ENCODE data around the gene ACAD9. TPM values are rescaled to one million over a fixed set of nuclear protein-coding genes. Genes with fewer than 3 reads are reported as not detected.
A peak's percentile ranks its signal among the peaks of the same experiment; 100 is the strongest.

Gene ACAD9
- total and polyA plus RNA-seq, 10 of the 15 experiments (the other 5 are each of a cell fraction or from before 2014, with no cell fraction given) = 12.7 to 63.1 (median 43.7) TPM

- WGBS (ENCODE audit: insufficient coverage, insufficient replicate concordance, low lambda C conversion rate, missing lambda C conversion rate) = 40% methylated on average over 15 of the region's 15 CpGs
- H3K36me3 ChIP-seq (ENCODE audit: control insufficient read depth in 2 of 2, insufficient read depth in 2 of 2, low read length in 1 of 2) = no peaks in the 10 kb centered on the region
- ChIA-PET POLR2A (no interaction called here), RAD21 (ENCODE audit: unreplicated experiment) (no interaction called here), SMC1A (ENCODE audit: uncharacterized antibody, unreplicated experiment) (interaction anchor here (1.1 kb wide), 1 partner anchor 21 kb away, joined by 3 read pairs; no protein-coding TSS in a partner anchor), CTCF (interaction anchor here (0.6 to 1.6 kb wide), 2 partner anchors 20 to 38 kb away, joined by 3 to 7 read pairs; no protein-coding TSS in a partner anchor)
- DNase-seq (ENCODE audit: low read depth, low spot score) = no peak
- H3K27me3 ChIP-seq (replicated peaks in 1 of 2; ENCODE audit: control insufficient read depth in 2 of 2, insufficient read depth in 2 of 2, low read length in 1 of 2) = no peaks in the 10 kb centered on the region; a peak in 1 of 4 replicates
- intact Hi-C loops (cut with micrococcal nuclease; ENCODE audit: unreplicated experiment) = no loop called here
- TF ChIP-seq, protein P1, sequence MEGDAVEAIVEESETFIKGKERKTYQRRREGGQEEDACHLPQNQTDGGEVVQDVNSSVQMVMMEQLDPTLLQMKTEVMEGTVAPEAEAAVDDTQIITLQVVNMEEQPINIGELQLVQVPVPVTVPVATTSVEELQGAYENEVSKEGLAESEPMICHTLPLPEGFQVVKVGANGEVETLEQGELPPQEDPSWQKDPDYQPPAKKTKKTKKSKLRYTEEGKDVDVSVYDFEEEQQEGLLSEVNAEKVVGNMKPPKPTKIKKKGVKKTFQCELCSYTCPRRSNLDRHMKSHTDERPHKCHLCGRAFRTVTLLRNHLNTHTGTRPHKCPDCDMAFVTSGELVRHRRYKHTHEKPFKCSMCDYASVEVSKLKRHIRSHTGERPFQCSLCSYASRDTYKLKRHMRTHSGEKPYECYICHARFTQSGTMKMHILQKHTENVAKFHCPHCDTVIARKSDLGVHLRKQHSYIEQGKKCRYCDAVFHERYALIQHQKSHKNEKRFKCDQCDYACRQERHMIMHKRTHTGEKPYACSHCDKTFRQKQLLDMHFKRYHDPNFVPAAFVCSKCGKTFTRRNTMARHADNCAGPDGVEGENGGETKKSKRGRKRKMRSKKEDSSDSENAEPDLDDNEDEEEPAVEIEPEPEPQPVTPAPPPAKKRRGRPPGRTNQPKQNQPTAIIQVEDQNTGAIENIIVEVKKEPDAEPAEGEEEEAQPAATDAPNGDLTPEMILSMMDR (IDR thresholded peaks at IDR 0.05 in 2 of 3, conservative IDR thresholded peaks at IDR 0.05 in 1 of 3; ENCODE audit: control insufficient read depth in 2 of 3, extremely low read depth in 1 of 3, insufficient read depth in 1 of 3, low read depth in 3 of 3, low read length in 3 of 3) = peak in 2 of 3 experiments; percentile 10 to 37; a peak in 3 of 6 replicates
- 0 out of 2 replicates have a peak, but pooled peaks have one; percentile 12 for TF ChIP-seq RAD21 (IDR thresholded peaks at IDR 0.05; ENCODE audit: insufficient read depth, low read depth, low read length)
- TF ChIP-seq PAX8 (IDR thresholded peaks at IDR 0.05) = no peak
- H3K27ac ChIP-seq (ENCODE audit: control insufficient read depth, insufficient read depth) = no peak overlapping the region
- ATAC-seq = no peak; the same call in 1 of the 3 replicates
- H3K4me3 ChIP-seq = no peak overlapping the region
- no peaks in the 10 kb centered on the region for H3K4me1 ChIP-seq (ENCODE audit: control insufficient read depth, insufficient read depth, low read length)
- no peaks in the 10 kb centered on the region for H4K20me1 ChIP-seq (ENCODE audit: control insufficient read depth, insufficient read depth)
- H3K4me2 ChIP-seq (ENCODE audit: control insufficient read depth, insufficient read depth) = no peak overlapping the region
- no peaks in the 10 kb centered on the region for H3K9me3 ChIP-seq (replicated peaks; ENCODE audit: control insufficient read depth, insufficient read depth, low read length)
- in situ Hi-C loops (cut with MboI) = no loop called here
- BruUV-seq (replicated peaks) = no TSS peak
- no peak for FAIRE-seq
- no peaks in the 10 kb centered on the region for H3K79me2 ChIP-seq (ENCODE audit: control insufficient read depth, insufficient read depth, low read length)
- H2AFZ ChIP-seq (ENCODE audit: control insufficient read depth, low read depth, low read length) = no peak overlapping the region
- H3K9ac ChIP-seq (ENCODE audit: control insufficient read depth, insufficient read depth, low read length) = no peak overlapping the region
Observed at GRCh38 chr3:128950223-128950938, 71.0 kb downstream of the ACAD9 start.

GRCh38 chr3:128956440-128956839, 77.0 kb downstream of the ACAD9 start:
- DNase-seq (ENCODE audit: low read depth, low spot score) (no peak), ATAC-seq (no peak), FAIRE-seq (no peak)
- Histone ChIP-seq H3K79me2 (ENCODE audit: control insufficient read depth, insufficient read depth, low read length) (no peaks in the 10 kb centered on the region), H3K36me3 (ENCODE audit: control insufficient read depth in 2 of 2, insufficient read depth in 2 of 2, low read length in 1 of 2) (no peaks in the 10 kb centered on the region), H3K4me1 (ENCODE audit: control insufficient read depth, insufficient read depth, low read length) (no peaks in the 10 kb centered on the region), H4K20me1 (ENCODE audit: control insufficient read depth, insufficient read depth) (no peaks in the 10 kb centered on the region), H2AFZ (ENCODE audit: control insufficient read depth, low read depth, low read length) (no peak overlapping the region), H3K27ac (ENCODE audit: control insufficient read depth, insufficient read depth) (no peak overlapping the region), H3K4me3 (no peak overlapping the region), H3K9me3 (replicated peaks; ENCODE audit: control insufficient read depth, insufficient read depth, low read length) (no peaks in the 10 kb centered on the region), H3K9ac (ENCODE audit: control insufficient read depth, insufficient read depth, low read length) (no peak overlapping the region), H3K27me3 (replicated peaks in 1 of 2; ENCODE audit: control insufficient read depth in 2 of 2, insufficient read depth in 2 of 2, low read length in 1 of 2) (no peaks in the 10 kb centered on the region), H3K4me2 (ENCODE audit: control insufficient read depth, insufficient read depth) (no peak overlapping the region)
- POLR2A ChIA-PET = no interaction called here
- RAD21 ChIA-PET (ENCODE audit: unreplicated experiment) = no interaction called here
- SMC1A ChIA-PET (ENCODE audit: uncharacterized antibody, unreplicated experiment) = no interaction called here
- CTCF ChIA-PET = interaction anchor here (3.2 kb wide), 1 partner anchor 14 kb away, joined by 11 read pairs; no protein-coding TSS in a partner anchor
- WGBS (ENCODE audit: insufficient coverage, insufficient replicate concordance, low lambda C conversion rate, missing lambda C conversion rate) = 96% methylated on average over 2 of the region's 2 CpGs
- intact Hi-C loops (cut with micrococcal nuclease; ENCODE audit: unreplicated experiment) = no loop called here
- TF ChIP-seq, protein P2, sequence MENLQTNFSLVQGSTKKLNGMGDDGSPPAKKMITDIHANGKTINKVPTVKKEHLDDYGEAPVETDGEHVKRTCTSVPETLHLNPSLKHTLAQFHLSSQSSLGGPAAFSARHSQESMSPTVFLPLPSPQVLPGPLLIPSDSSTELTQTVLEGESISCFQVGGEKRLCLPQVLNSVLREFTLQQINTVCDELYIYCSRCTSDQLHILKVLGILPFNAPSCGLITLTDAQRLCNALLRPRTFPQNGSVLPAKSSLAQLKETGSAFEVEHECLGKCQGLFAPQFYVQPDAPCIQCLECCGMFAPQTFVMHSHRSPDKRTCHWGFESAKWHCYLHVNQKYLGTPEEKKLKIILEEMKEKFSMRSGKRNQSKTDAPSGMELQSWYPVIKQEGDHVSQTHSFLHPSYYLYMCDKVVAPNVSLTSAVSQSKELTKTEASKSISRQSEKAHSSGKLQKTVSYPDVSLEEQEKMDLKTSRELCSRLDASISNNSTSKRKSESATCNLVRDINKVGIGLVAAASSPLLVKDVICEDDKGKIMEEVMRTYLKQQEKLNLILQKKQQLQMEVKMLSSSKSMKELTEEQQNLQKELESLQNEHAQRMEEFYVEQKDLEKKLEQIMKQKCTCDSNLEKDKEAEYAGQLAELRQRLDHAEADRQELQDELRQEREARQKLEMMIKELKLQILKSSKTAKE (IDR thresholded peaks at IDR 0.05; ENCODE audit: low read depth, poor library complexity, severe bottlenecking) = no peak
- TF ChIP-seq MEF2A (IDR thresholded peaks at IDR 0.05; ENCODE audit: insufficient read depth, low read depth, low read length) = no peak
- in situ Hi-C loops (cut with MboI) = no loop called here
- no TSS peak for BruUV-seq (replicated peaks)

Data from GM12878 (cell line).